RWPE1 (cell line): ENCODE data around the gene FOXP1.

Experiments used
- CTCF ChIA-PET: fragments of 350-600 bp; sonication (Branson Sonifier 250); formaldehyde crosslinking; extraction: SDS; loops from one replicate; lab custom pipeline; 2021; lab: Yijun Ruan, JAX
- POLR2A ChIA-PET: fragments of 400-600 bp; formaldehyde crosslinking; extraction: SDS; loops from one replicate; lab custom pipeline; 2020; ENCODE audit warnings: antibody characterized with exemption; ENCODE audit not compliant: low non-redundant PET; lab: Yijun Ruan, JAX
- DNase-seq: peaks from one replicate; pipeline ENCODE4 v3.0.0; 2012; ENCODE audit warnings: low spot score
- H3K27ac ChIP-seq: fragments of 450-650 bp; 2 replicates; pipeline ENCODE4 v1.5.1; 2017
- CTCF ChIP-seq: fragments of 450-650 bp; conservative IDR thresholded peaks from 2 replicates; pipeline ENCODE4 v1.5.1; 2017; ENCODE audit warnings: low read depth, mild to moderate bottlenecking

The FOXP1 gene

DNA sequence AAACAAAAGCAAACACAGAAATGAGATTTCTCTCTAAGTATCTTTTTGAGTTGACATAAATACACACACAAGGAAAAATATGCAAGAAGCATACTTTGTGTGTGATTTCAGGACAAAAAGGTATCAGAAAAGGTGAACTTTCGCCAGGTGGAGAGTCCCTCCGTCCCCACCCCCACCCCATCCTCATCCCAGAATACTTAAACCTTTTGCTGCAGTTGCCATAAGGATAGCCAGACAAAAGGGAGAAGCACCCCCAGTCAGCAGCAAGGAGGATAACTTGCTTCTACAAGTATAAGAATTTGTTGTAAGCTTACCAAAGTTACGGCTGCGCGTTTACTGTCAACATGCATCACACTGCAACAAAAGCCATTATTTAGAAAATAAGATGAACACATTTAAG lies 10.3 kb downstream of the FOXP1 start:
- no peak overlapping the region for H3K27ac ChIP-seq
- no peak for TF ChIP-seq CTCF
- no peak for DNase-seq
- CTCF ChIA-PET = no interaction called here
- POLR2A ChIA-PET = no interaction called here

- H3K27ac ChIP-seq = 0 out of 2 replicates have a peak overlapping the region, but pooled peaks have one; percentile 19
- no peak for TF ChIP-seq CTCF
- ChIA-PET CTCF (no interaction called here), POLR2A (no interaction called here)
- DNase-seq = no peak
These were observed 13.0 kb downstream of the FOXP1 start for GRCh38 chr3:71570546-71570945.

DNA sequence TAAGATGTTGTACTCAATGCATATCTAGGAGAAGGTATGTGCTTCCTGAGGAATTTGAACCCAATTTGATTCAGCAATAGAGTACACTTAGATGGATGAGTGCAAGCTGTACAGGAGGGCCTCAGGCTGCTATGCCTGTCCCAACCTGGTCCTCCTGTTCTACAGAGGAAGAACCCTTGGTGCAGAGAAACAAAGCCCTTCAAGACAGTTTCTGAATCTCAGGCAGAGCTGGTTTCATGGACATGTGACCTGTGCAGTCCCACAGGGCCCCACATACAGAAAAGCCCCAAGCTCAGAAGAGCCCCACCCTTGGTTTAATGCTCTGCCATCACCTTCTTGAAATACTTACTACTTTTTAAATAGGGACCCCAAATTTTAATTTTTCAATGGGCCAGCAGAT lies 15.3 kb downstream of the FOXP1 start:
- POLR2A ChIA-PET = no interaction called here

GRCh38 chr3:71566776-71567175 lies 16.8 kb downstream of the FOXP1 start:
- DNase-seq = no peak
- CTCF ChIA-PET = no interaction called here
- H3K27ac ChIP-seq = no peak overlapping the region
- TF ChIP-seq CTCF = no peak
- POLR2A ChIA-PET = no interaction called here

More for the DNA sequence above, 15.3 kb downstream of the FOXP1 start:
- TF ChIP-seq CTCF = no peak
- no peak overlapping the region for H3K27ac ChIP-seq
- no peak for DNase-seq
- CTCF ChIA-PET = no interaction called here

DNA sequence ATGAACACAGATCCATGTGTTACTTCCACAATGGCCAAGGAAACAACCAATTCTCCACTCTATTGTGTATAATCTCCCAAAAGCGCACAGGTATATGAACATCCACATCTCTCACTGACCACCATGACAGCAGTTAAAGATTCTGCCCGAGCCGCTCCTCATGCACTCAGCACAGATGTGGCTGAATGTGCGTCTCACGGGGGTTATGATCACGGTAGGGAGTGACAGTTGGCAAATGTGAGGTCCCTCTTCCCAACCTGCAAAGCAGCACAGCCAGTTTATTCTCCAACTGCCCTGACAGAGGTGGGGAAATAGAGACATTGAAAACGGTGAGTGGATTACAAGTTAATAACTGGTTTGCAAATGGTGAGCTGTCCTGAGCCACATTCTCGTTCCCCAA lies 17.6 kb downstream of the FOXP1 start:
- ChIA-PET POLR2A (no interaction called here), CTCF (no interaction called here)
- DNase-seq = no peak
- H3K27ac ChIP-seq = no peak overlapping the region
- no peak for TF ChIP-seq CTCF

- CTCF ChIA-PET = no interaction called here
- no peak for DNase-seq
- no peak for TF ChIP-seq CTCF
- no peak overlapping the region for H3K27ac ChIP-seq
- POLR2A ChIA-PET = no interaction called here
These were observed 18.2 kb downstream of the FOXP1 start for GRCh38 chr3:71565316-71565715.

DNA sequence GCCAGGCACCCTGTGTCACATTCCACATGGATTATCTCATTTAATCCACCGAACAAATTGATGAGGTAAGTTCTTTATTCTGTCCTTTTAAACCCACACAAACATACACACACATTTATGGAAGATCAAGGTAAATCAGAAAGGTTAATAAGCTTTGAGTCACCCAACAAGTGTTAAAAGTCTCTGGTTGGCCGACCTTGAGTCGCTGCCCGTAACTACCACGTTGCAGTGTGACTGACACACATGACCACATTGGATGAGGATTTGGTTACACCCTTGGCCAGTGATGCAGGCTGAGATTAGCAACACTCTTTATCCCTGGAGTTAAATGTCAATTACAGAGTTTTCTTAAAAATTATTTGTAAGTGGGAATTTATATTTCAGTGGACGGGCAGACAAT lies 19.2 kb downstream of the FOXP1 start:
- CTCF ChIA-PET = no interaction called here
- H3K27ac ChIP-seq = no peak overlapping the region
- DNase-seq = no peak
- TF ChIP-seq CTCF = no peak
- POLR2A ChIA-PET = no interaction called here
